ENCODE results near the gene COMMD1. TPM values are rescaled to one million over a fixed set of nuclear protein-coding genes. Genes with fewer than 3 reads are reported as not detected.
A peak's percentile ranks its signal among the peaks of the same experiment; 100 is the strongest.

The COMMD1 gene
- total RNA-seq, 2 donors from 2014 or later, result 51.1 to 57.8 TPM

DNA sequence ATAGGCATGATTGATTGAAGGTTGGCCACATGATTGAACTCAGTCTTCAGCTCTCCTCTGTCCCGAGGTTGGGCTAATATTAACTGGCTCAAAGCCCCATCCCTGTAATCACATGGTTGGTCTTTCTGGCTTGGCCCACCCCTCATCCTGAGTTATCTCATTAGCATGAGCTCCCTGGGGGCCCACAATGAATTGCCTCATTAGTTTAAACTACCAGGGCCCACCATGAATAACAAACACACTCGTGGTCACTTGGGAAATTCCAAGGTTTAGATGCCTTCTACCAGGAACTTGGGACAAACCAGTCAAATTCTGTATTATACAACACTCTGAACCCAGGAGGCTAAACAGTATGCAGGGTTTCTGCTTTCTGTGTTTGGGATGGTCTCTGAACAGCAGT lies 168.8 kb downstream of the COMMD1 start:
- TF ChIP-seq, protein P1, sequence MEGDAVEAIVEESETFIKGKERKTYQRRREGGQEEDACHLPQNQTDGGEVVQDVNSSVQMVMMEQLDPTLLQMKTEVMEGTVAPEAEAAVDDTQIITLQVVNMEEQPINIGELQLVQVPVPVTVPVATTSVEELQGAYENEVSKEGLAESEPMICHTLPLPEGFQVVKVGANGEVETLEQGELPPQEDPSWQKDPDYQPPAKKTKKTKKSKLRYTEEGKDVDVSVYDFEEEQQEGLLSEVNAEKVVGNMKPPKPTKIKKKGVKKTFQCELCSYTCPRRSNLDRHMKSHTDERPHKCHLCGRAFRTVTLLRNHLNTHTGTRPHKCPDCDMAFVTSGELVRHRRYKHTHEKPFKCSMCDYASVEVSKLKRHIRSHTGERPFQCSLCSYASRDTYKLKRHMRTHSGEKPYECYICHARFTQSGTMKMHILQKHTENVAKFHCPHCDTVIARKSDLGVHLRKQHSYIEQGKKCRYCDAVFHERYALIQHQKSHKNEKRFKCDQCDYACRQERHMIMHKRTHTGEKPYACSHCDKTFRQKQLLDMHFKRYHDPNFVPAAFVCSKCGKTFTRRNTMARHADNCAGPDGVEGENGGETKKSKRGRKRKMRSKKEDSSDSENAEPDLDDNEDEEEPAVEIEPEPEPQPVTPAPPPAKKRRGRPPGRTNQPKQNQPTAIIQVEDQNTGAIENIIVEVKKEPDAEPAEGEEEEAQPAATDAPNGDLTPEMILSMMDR (IDR thresholded peaks at IDR 0.05), result no peak
- Histone ChIP-seq H3K27ac (no peak overlapping the region), H3K4me1 (ENCODE audit: control insufficient read depth in 1 of 2, low read depth in 2 of 2) (peaks cover 6 to 12% of the 10 kb centered on the region in 2 donors), H3K27me3 (replicated peaks; ENCODE audit: insufficient read depth) (no peaks in the 10 kb centered on the region), H3K9me3 (no peaks in the 10 kb centered on the region), H3K4me3 (no peak overlapping the region), H3K36me3 (no peaks in the 10 kb centered on the region)
- DNase-seq (ENCODE audit: low spot score), result no peak
- no peak for ATAC-seq (ENCODE audit: insufficient number of reproducible peaks, low FRiP score, low read depth)

DNA sequence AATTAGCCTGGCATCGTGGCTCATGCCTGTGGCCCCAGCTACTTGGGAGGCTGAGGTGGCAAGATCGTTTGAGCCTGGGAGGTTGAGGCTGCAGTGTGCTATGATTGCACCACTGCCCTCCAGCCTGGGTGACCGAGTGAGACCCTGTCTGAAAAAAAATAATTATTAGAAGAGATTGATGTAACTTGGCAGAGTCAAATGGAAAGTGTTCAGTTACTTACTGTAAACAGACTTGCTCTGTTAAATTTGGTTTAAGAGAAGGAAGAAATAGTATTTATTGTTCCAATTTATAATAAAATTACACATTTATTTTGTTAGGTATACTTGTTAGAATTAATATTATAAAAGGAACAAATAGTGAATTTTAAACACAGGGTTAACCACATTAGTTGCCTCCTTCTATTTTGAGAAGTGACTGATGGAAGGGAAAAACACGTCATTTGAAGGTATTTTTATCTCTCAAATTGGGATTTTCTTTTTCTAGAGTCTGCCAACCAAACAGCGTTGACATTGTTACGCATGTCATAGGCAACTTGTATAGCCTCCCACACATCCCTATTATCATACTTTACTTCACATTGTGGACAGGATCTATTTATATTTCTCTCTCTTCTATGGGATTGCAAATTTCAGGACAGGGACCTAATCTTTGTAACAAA lies 171.6 kb downstream of the COMMD1 start:
- Histone ChIP-seq H3K4me3 (peak overlapping the region; percentile 24), H3K27me3 (replicated peaks; ENCODE audit: insufficient read depth) (no peaks in the 10 kb centered on the region), H3K4me1 (ENCODE audit: control insufficient read depth in 1 of 2, low read depth in 2 of 2) (peaks cover 6 to 22% of the 10 kb centered on the region in 2 donors), H3K9me3 (no peaks in the 10 kb centered on the region), H3K27ac (peak overlapping the region in 1 of 2 donors; percentile 46), H3K36me3 (no peaks in the 10 kb centered on the region)
- no peak for DNase-seq (ENCODE audit: low spot score)
- peak; percentile 46 for ATAC-seq (ENCODE audit: insufficient number of reproducible peaks, low FRiP score, low read depth)
- TF ChIP-seq, protein P1 (IDR thresholded peaks at IDR 0.05), result no peak

DNA sequence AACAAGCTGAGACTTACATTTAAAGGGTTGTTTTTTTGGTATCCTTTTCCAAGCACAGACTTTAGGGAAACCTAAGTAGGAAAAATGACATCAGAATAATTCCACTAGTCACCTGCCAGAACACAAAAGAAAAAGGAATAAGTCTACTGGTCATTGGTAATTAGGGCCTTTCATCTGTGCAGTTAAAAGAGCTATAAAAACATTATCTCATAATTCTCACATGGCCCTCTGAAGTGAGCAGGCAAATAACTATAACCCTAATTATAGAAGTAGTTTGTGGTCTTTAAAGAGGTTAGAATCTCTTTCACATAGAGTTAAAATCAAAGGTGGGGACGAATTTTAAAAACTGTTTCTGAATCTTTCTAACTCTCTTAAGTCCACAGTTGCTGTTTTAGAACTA lies 179.3 kb downstream of the COMMD1 start:
- TF ChIP-seq, protein P1 (IDR thresholded peaks at IDR 0.05), result no peak
- H3K27me3 ChIP-seq (replicated peaks; ENCODE audit: insufficient read depth), result no peaks in the 10 kb centered on the region
- no peak overlapping the region for H3K27ac ChIP-seq
- H3K9me3 ChIP-seq, result no peaks in the 10 kb centered on the region
- ATAC-seq (ENCODE audit: insufficient number of reproducible peaks, low FRiP score, low read depth) (no peak), DNase-seq (ENCODE audit: low spot score) (no peak)
- peaks cover 0 to 15% of the 10 kb centered on the region in 2 donors for H3K4me1 ChIP-seq (ENCODE audit: control insufficient read depth in 1 of 2, low read depth in 2 of 2)
- no peaks in the 10 kb centered on the region for H3K36me3 ChIP-seq
- H3K4me3 ChIP-seq, result no peak overlapping the region

DNA sequence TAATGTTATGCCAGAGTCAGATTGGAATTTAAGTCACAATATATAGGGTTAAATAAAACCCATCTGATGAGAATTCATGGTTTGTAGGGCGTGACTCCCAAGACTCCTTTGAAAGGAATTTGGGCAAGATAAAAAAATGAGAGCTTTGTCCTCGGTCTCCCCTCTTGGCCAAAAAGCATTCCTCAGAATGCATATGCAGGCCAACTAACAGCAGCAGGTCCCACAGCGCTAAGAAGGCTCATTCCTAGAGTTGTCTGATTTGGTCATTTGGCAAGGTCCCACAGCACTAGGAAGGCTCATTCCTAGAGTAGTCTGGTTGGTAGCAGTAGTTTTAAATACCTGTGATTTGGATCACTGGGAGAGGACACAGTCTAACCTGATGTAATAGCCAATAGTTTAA lies 184.2 kb downstream of the COMMD1 start:
- Histone ChIP-seq H3K4me3 (no peak overlapping the region), H3K27me3 (replicated peaks; ENCODE audit: insufficient read depth) (no peaks in the 10 kb centered on the region), H3K27ac (no peak overlapping the region), H3K36me3 (no peaks in the 10 kb centered on the region), H3K4me1 (ENCODE audit: control insufficient read depth in 1 of 2, low read depth in 2 of 2) (no peaks in the 10 kb centered on the region), H3K9me3 (no peaks in the 10 kb centered on the region)
- ATAC-seq (ENCODE audit: insufficient number of reproducible peaks, low FRiP score, low read depth), result no peak
- TF ChIP-seq, protein P1 (IDR thresholded peaks at IDR 0.05), result no peak
- DNase-seq (ENCODE audit: low spot score), result no peak

DNA sequence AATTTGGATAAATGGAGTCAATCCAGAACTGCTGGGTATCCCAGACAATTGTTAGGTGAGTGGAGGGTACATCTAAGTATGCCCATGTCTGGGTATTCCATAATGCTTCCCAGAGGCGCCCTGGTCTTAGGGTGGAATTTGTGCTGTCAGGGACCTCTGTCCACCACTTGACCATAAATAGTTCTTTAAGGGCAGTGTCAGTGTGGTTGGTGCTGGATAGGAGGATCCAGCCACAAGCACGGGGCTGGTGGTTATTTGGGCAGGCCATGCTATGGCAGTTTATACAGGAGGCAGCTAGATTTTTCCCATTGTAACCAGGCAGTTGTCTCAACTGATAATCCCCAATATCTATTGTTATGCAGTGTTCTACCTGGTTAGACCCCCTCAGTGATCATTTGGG lies 186.0 kb downstream of the COMMD1 start:
- DNase-seq (ENCODE audit: low spot score) (no peak), ATAC-seq (ENCODE audit: insufficient number of reproducible peaks, low FRiP score, low read depth) (no peak)
- H3K9me3 ChIP-seq, result no peaks in the 10 kb centered on the region
- TF ChIP-seq, protein P1 (IDR thresholded peaks at IDR 0.05), result no peak
- H3K4me1 ChIP-seq (ENCODE audit: control insufficient read depth in 1 of 2, low read depth in 2 of 2), result no peaks in the 10 kb centered on the region
- no peak overlapping the region for H3K27ac ChIP-seq
- no peaks in the 10 kb centered on the region for H3K36me3 ChIP-seq
- no peaks in the 10 kb centered on the region for H3K27me3 ChIP-seq (replicated peaks; ENCODE audit: insufficient read depth)
- H3K4me3 ChIP-seq, result no peak overlapping the region
